Measurements from ENCODE around the gene APCS. TPM values are rescaled to one million over a fixed set of nuclear protein-coding genes. Genes with fewer than 3 reads are reported as not detected.

Gene APCS, protein sequence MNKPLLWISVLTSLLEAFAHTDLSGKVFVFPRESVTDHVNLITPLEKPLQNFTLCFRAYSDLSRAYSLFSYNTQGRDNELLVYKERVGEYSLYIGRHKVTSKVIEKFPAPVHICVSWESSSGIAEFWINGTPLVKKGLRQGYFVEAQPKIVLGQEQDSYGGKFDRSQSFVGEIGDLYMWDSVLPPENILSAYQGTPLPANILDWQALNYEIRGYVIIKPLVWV
- total RNA-seq (2014; rRNA removed) (not detected in 2 replicates), Bru-seq, nascent RNA (not detected), BruChase-seq, experiment 1, labeled RNA remaining after a 6-hour chase (not detected), BruChase-seq, experiment 2, labeled RNA remaining after a 2-hour chase (not detected)
- long read RNA-seq: 0 reads

DNA sequence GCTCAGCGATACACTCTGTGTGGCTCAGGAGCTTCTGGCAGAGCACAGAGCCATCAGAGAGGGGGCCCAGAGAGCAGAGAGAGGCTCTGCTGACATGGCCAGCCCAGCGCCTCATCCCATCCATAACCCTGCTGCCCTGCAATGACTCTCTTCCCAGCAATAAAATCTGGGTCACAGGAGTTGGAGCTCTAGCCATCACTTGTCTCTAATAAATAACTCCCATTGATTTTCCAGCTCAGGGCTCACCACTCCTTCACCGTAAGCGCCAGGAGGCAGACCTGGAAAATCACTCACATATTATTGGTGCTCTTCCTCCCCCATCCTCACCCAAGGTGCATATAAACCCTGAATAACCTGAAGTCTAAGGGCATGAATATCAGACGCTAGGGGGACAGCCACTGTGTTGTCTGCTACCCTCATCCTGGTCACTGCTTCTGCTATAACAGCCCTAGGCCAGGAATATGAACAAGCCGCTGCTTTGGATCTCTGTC lies at the start of gene APCS:
TSS of gene APCS (plus strand) at position 366 of the 491 bp plus-strand sequence. CDS start at position 462, 96 bp downstream.
- no peak for TF ChIP-seq EZH2phosphoT487 (IDR thresholded peaks at IDR 0.05; ENCODE audit: borderline replicate concordance, low read length)
- TF ChIP-seq, protein P1, sequence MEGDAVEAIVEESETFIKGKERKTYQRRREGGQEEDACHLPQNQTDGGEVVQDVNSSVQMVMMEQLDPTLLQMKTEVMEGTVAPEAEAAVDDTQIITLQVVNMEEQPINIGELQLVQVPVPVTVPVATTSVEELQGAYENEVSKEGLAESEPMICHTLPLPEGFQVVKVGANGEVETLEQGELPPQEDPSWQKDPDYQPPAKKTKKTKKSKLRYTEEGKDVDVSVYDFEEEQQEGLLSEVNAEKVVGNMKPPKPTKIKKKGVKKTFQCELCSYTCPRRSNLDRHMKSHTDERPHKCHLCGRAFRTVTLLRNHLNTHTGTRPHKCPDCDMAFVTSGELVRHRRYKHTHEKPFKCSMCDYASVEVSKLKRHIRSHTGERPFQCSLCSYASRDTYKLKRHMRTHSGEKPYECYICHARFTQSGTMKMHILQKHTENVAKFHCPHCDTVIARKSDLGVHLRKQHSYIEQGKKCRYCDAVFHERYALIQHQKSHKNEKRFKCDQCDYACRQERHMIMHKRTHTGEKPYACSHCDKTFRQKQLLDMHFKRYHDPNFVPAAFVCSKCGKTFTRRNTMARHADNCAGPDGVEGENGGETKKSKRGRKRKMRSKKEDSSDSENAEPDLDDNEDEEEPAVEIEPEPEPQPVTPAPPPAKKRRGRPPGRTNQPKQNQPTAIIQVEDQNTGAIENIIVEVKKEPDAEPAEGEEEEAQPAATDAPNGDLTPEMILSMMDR (conservative IDR thresholded peaks at IDR 0.05; ENCODE audit: low read depth, low read length): no peak; the same call in 1 of the 2 replicates
- no peak for TF ChIP-seq EZH2 (IDR thresholded peaks at IDR 0.05; ENCODE audit: low read length, unreplicated experiment)
- H4K20me1 ChIP-seq (ENCODE audit: low read length): no peaks in the 10 kb centered on the region
- no peaks in the 10 kb centered on the region for H3F3A ChIP-seq (ENCODE audit: low read length, unreplicated experiment)
- no peak within 1 kb of the TSS for H2AFZ ChIP-seq (ENCODE audit: low read length)
- no peaks in the 10 kb centered on the region for H3K9me3 ChIP-seq (ENCODE audit: low read length)
- H3K27me3 ChIP-seq (ENCODE audit: low read length): peaks cover 18% of the 10 kb centered on the region; the same call in 1 of the 2 replicates
- H3K36me3 ChIP-seq (ENCODE audit: low read depth, low read length): no peaks in the 10 kb centered on the region
- no peak for DNase-seq
- H3K9ac ChIP-seq (ENCODE audit: low read length): no peak within 1 kb of the TSS
- ATAC-seq: no peak
- H3K27ac ChIP-seq (ENCODE audit: low read length): no peak within 1 kb of the TSS
- H3K9me2 ChIP-seq (replicated peaks; ENCODE audit: low read length): no peaks in the 10 kb centered on the region
- H3K4me1 ChIP-seq (ENCODE audit: insufficient read depth, low read length): no peaks in the 10 kb centered on the region
- H3K4me2 ChIP-seq (ENCODE audit: low read length): no peak within 1 kb of the TSS
- H3K4me3 ChIP-seq (ENCODE audit: low read length): no peak within 1 kb of the TSS
- ChIA-PET POLR2A (ENCODE audit: unreplicated experiment) (interaction anchor here (0.7 kb wide), 1 partner anchor 1744 kb away, joined by 8 read pairs; no protein-coding TSS in a partner anchor), CTCF (no interaction called here)
- intact Hi-C loops (cut with micrococcal nuclease): no loop called here
- H3K79me2 ChIP-seq (ENCODE audit: low read length): no peaks in the 10 kb centered on the region
- no TSS peak for BruUV-seq (replicated peaks)

DNA sequence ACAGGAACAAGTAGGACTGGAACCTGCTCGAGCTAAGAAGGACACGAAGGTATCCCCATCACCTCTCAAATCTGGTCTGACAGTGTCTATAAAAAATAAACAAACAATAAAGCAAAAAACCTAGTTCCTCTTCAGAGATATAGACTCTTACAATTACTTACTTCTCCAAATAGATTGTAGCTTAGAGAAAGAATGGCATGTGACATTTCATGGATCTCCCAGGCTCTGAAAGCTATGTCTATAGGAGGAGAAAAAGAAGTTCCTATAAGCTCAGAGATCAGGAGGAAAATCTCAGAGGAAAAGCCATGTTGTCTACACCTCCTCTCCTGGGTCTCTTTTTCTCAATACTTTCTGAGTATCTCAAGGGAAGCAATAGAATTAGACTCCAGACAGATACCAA lies 39.5 kb upstream of the APCS start:
- no peak overlapping the region for H2AFZ ChIP-seq (ENCODE audit: low read length)
- no peak for ATAC-seq
- H3K4me3 ChIP-seq (ENCODE audit: low read length): no peak overlapping the region
- no peaks in the 10 kb centered on the region for H3K4me1 ChIP-seq (ENCODE audit: insufficient read depth, low read length)
- no peaks in the 10 kb centered on the region for H3K27me3 ChIP-seq (ENCODE audit: low read length)
- TF ChIP-seq, protein P1 (conservative IDR thresholded peaks at IDR 0.05; ENCODE audit: low read depth, low read length): no peak
- TF ChIP-seq EZH2 (IDR thresholded peaks at IDR 0.05; ENCODE audit: low read length, unreplicated experiment) (no peak), EZH2phosphoT487 (IDR thresholded peaks at IDR 0.05; ENCODE audit: borderline replicate concordance, low read length) (no peak)
- no peak overlapping the region for H3K4me2 ChIP-seq (ENCODE audit: low read length)
- no TSS peak for BruUV-seq (replicated peaks)
- no peak overlapping the region for H3K27ac ChIP-seq (ENCODE audit: low read length)
- no peaks in the 10 kb centered on the region for H3K79me2 ChIP-seq (ENCODE audit: low read length)
- no peaks in the 10 kb centered on the region for H4K20me1 ChIP-seq (ENCODE audit: low read length)
- CTCF ChIA-PET: no interaction called here
- H3K9me2 ChIP-seq (replicated peaks; ENCODE audit: low read length): no peaks in the 10 kb centered on the region
- no peak overlapping the region for H3K9ac ChIP-seq (ENCODE audit: low read length)
- no peak for DNase-seq
- intact Hi-C loops (cut with micrococcal nuclease): no loop called here
- POLR2A ChIA-PET (ENCODE audit: unreplicated experiment): no interaction called here
- no peaks in the 10 kb centered on the region for H3K36me3 ChIP-seq (ENCODE audit: low read depth, low read length)
- no peaks in the 10 kb centered on the region for H3K9me3 ChIP-seq (ENCODE audit: low read length)
- no peaks in the 10 kb centered on the region for H3F3A ChIP-seq (ENCODE audit: low read length, unreplicated experiment)

DNA sequence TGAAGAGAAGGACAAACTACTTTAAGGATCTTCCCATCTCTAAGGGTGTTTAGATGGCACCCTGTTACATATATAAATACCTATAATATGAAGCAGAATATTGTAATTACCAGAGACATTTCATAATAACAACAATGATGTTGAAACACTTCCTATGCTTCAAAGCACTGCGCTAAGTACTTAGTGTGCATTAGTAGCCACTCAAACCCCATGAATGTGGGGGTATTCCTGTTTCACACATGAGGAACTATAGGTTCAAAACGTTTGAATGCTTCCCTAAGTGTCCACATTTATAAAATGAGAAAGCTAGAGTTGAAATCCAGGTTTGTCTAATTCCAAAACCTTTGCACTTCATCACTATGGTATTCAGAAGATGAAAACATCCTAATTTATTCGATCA lies 33.4 kb upstream of the APCS start:
- intact Hi-C loops (cut with micrococcal nuclease): no loop called here
- no peak overlapping the region for H3K9ac ChIP-seq (ENCODE audit: low read length)
- H3K4me1 ChIP-seq (ENCODE audit: insufficient read depth, low read length): no peaks in the 10 kb centered on the region
- no peak for ATAC-seq
- no peak overlapping the region for H3K4me3 ChIP-seq (ENCODE audit: low read length)
- no TSS peak for BruUV-seq (replicated peaks)
- H3K36me3 ChIP-seq (ENCODE audit: low read depth, low read length): no peaks in the 10 kb centered on the region
- CTCF ChIA-PET: no interaction called here
- H3K27ac ChIP-seq (ENCODE audit: low read length): no peak overlapping the region
- H4K20me1 ChIP-seq (ENCODE audit: low read length): no peaks in the 10 kb centered on the region
- H3K9me3 ChIP-seq (ENCODE audit: low read length): no peaks in the 10 kb centered on the region
- H2AFZ ChIP-seq (ENCODE audit: low read length): no peak overlapping the region
- POLR2A ChIA-PET (ENCODE audit: unreplicated experiment): no interaction called here
- DNase-seq: no peak
- no peak for TF ChIP-seq EZH2phosphoT487 (IDR thresholded peaks at IDR 0.05; ENCODE audit: borderline replicate concordance, low read length)
- TF ChIP-seq EZH2 (IDR thresholded peaks at IDR 0.05; ENCODE audit: low read length, unreplicated experiment): no peak
- TF ChIP-seq, protein P1 (conservative IDR thresholded peaks at IDR 0.05; ENCODE audit: low read depth, low read length): no peak
- peaks cover 5% of the 10 kb centered on the region; the same call in 1 of the 2 replicates for H3K27me3 ChIP-seq (ENCODE audit: low read length)
- no peak overlapping the region for H3K4me2 ChIP-seq (ENCODE audit: low read length)
- H3K79me2 ChIP-seq (ENCODE audit: low read length): no peaks in the 10 kb centered on the region
- H3F3A ChIP-seq (ENCODE audit: low read length, unreplicated experiment): no peaks in the 10 kb centered on the region
- no peaks in the 10 kb centered on the region for H3K9me2 ChIP-seq (replicated peaks; ENCODE audit: low read length)

All from PC-3 (cell line).